ENCODE measurements around the gene DMAC2. TPM values are rescaled to one million over a fixed set of nuclear protein-coding genes. Genes with fewer than 3 reads are reported as not detected.

The DMAC2 gene
- 28.6 and 29.4 TPM in 2 replicates for total RNA-seq

GRCh38 chr19:41439441-41440222 is at the start of gene DMAC2:
DMAC2 (minus strand) TSS chr19:41439912; CDS start chr19:41439899, 13 bp downstream.

DNA sequence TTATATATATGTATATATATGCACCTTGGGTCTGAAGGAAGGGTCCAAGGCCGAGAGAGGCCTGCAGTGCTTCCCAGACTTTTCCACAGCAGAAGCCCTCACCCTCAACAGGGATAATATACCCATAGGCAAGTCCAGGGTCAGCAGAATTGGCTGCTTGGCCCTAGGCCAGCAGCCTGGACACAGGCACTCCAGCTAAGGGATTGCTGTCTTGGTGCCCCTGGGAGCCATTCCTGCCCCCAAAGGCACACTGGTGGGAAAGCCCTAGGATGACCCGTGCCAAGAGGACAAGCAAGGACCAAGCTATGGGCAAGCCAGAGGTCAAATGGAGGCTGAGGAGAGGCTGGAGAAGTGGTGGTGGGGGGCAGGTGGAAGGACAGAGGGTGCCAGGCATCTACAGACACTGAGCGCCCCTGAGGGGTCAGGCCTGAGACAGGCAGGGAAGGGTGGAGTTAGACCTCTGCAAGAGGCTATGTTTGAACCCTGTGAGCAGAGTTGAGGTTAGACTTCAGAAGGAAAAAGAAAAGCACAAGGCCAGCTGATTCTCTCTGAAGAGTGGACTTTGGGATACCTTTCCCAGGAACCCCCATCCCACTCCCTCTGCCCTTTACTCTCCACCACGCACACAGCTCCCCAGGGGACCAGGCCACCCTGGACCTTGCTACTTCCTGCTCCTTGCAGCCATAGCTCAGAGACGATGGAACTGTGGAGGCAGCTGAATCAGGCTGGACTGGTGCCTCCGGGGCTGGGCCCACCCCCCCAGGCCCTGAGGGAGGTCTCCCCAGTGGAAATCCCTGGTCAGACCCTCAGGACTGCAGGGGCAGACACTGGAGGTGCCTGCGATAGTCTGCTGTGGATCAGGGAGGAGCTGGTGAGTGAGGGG is 3.0 kb upstream of the DMAC2 start, which contains the start of gene ERICH4:
Gene ERICH4, plus strand, starts transcription at position 684 of the 883 bp plus-strand sequence. Its CDS starts 14 bp downstream, at position 698.

DNA sequence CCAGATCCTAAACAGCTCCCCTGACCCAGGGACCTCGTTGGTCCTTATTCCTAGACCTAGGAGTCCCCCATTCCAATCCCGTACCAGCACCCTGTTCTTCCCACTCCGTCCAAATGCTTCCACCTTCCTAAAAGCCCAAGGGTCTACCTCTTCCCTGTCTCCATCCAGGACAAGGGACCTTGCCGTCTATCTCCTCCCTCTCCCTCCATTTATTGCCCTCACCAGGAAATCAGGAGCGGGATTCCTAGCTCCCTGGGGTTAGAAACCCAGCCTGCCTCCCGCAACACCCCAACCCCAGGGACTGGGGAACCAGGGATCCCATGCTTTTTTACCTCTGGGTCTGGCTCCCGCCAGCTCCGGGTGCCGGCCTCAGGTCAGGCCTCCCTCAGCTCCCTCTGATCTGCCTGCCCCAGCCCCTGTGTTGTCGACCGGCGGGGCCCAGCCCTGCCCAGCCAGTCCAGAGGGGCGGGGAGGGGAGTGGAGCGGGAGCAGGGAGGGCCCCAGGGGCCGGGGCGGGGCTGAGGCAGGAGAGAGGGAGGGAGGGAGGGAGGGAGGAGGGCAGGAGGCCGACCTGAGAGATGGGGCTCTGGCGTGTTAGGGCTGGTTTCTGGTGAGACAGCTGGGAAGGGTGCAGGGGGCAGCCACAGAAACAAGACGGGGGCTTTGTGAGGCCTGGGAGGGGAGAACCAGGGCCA is 12.6 kb downstream of the DMAC2 start, which contains the start of gene B3GNT8:
Gene B3GNT8, minus strand, starts transcription at position 423 of the 695 bp plus-strand sequence. CDS start 596 bp downstream, outside the sequence.

DNA sequence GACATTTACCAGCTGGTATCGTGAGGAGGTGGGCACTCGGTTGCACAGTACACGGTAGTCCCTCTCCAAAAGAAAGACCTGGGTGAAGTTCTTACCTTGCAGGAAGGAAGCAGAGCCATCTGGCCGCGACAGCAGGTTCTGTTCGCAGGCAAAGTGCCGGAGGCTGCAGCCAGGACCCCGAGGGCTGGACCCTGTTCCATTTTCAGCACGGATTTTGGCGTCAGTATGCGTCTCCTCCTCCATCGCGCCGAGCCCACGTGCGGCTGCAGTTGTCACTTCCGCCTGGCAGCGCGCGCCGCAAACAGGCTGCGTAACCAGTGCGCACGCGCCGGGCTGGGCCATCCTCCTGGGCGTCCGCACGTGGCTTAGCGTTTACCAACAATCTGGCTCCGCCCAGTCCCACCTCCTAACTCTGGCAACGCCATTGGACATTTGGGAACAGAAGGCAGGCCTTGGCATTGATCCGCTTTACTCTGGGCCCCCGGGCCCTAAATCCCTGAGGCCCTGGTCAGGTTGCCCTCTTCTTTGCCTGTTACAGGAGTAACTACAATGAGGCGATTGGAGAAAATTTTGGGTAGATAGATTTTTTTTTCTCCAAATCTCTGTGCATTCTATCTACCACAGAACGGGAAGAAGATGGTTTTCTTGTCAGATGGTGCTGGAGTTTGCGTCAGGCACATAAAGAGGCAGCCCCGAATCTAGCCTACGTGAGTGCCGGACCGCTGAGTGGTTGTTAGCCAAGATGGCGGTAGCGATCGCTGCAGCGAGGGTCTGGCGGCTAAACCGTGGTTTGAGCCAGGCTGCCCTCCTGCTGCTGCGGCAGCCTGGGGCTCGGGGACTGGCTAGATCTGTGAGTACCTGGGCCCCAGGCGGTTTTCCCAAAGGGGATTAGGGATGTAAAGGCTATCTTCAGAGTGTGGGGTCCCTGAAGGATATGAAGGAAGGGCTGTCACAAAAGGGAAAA is 42.3 kb downstream of the DMAC2 start, which contains the start of the genes BCKDHA and EXOSC5:
Gene BCKDHA, plus strand, starts transcription at position 733 of the 964 bp plus-strand sequence. Its CDS starts 10 bp downstream, at position 743.
Gene EXOSC5, minus strand, starts transcription at position 274 of the 964 bp plus-strand sequence. Its CDS starts 31 bp downstream, at position 243.

Small RNAs within 50 kb of the gene (small RNA-seq; reads per million reads assigned to genes)
- gene RF00017: not detected

Other genes with a start within 250 kb of the DMAC2 start
- 0.11 TPM in 1 of 2 replicates, not detected in the other for gene CYP2S1, start 246.7 kb downstream of the DMAC2 start, total RNA-seq
- gene AXL, start 220.7 kb downstream of the DMAC2 start, total RNA-seq: 351 and 401 TPM in 2 replicates
- gene HNRNPUL1, start 175.5 kb downstream of the DMAC2 start, total RNA-seq: 102 and 122 TPM in 2 replicates
- gene CCDC97, start 129.7 kb downstream of the DMAC2 start, total RNA-seq: 10.8 and 13.7 TPM in 2 replicates
- 13.7 and 13.8 TPM in 2 replicates for gene TGFB1, start 86.0 kb downstream of the DMAC2 start, total RNA-seq
- gene B9D2, start 75.8 kb downstream of the DMAC2 start, total RNA-seq: 4.6 and 6.6 TPM in 2 replicates
- gene TMEM91, start 63.4 kb downstream of the DMAC2 start, total RNA-seq: 8.8 and 9.5 TPM in 2 replicates
- 6.5 and 7.7 TPM in 2 replicates for gene EXOSC5, start 42.6 kb downstream of the DMAC2 start, total RNA-seq
- gene BCKDHA, start 42.1 kb downstream of the DMAC2 start, total RNA-seq: 16.3 and 20.6 TPM in 2 replicates
- 1.6 and 1.8 TPM in 2 replicates for gene B3GNT8, start 12.5 kb downstream of the DMAC2 start, total RNA-seq
- gene ERICH4, start 3.2 kb upstream of the DMAC2 start, total RNA-seq: not detected in 2 replicates
- gene CEACAM21, start 136.3 kb upstream of the DMAC2 start, total RNA-seq: not detected in 2 replicates
- gene CEACAM4, start 187.2 kb upstream of the DMAC2 start, total RNA-seq: not detected in 2 replicates
- not detected in 2 replicates for gene CEACAM7, start 248.4 kb upstream of the DMAC2 start, total RNA-seq

Data from articular chondrocyte of knee joint (primary cell).